Measurements from ENCODE around the gene DRC7. TPM values are rescaled to one million over a fixed set of nuclear protein-coding genes. Genes with fewer than 3 reads are reported as not detected.

Gene DRC7
- polyA plus RNA-seq, 1 of the 3 experiments (the other 2 are of a cell fraction), result 0.58 TPM

DNA sequence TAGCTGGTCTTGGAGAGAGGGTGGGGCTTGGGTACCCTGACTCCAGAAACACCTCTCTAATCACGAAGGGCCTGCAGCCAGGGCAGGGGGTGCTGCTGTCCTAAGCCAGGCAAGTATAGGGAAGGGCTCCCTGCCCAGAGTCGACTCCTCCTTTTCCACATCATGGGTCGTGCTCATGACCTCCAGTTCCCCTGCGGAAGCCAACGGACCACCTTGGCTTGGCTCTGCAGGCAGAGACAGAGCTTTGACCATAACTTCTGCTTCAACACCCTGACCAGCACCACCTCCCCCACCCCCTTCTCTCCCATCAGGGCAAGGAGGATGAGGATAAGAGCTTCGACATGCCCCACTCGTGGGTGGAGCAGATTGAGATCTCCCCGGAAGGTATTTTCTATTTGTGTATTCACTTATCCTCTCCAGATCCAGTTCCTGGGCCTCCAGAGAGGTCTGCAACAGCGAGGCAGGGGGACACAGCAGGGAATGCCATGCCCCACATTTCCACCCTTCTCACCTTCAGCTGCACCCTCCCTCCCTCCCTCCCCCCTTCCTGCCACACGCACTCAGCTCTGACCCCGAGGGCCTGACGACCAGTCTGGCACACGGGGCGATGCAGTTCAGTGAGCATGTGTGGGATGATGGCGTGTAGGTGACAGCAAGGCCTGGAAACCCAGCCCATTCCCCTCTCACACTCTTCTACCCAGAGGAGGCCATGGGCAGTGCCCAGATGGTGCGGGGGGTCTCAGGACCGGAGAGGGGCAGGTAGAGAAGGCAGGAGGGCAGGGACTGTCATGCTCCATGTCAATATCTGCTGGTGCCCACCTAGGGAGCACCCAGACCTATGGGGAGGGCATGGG lies 27.0 kb downstream of the DRC7 start:
- peak; percentile 44 for DNase-seq
- peaks cover 0 to 7% of the 10 kb centered on the region in 2 experiments; a peak in 1 of 4 replicates for H3K4me1 ChIP-seq (ENCODE audit: control insufficient read depth in 1 of 2, insufficient read depth in 2 of 2, low read depth in 1 of 2, low read length in 1 of 2)
- H4K20me1 ChIP-seq (ENCODE audit: insufficient read depth), result no peaks in the 10 kb centered on the region
- 61% methylated on average over 12 of the region's 17 CpGs for WGBS (ENCODE audit: low lambda C conversion rate)
- H2AFZ ChIP-seq (ENCODE audit: low read depth), result no peak overlapping the region
- no peak overlapping the region for H3K27ac ChIP-seq (ENCODE audit: low read depth in 2 of 2, low read length in 1 of 2)
- no peak overlapping the region for H3K4me2 ChIP-seq
- H3K4me3 ChIP-seq (ENCODE audit: low read depth in 2 of 2, low read length in 1 of 2), result no peak overlapping the region
- H3K9me2 ChIP-seq, result no peaks in the 10 kb centered on the region
- ChIA-PET POLR2A (interaction anchor here (0.8 kb wide), 1 partner anchor 15 kb away, joined by 3 read pairs; no protein-coding TSS in a partner anchor), CTCF (interaction anchor here (1.3 kb wide), 1 partner anchor 145 kb away, joined by 3 read pairs; no protein-coding TSS in a partner anchor)
- no peaks in the 10 kb centered on the region for H3K79me2 ChIP-seq (ENCODE audit: insufficient read depth)
- no peaks in the 10 kb centered on the region for H3K9me3 ChIP-seq
- H3K9ac ChIP-seq, result no peak overlapping the region
- H3K27me3 ChIP-seq (ENCODE audit: insufficient read depth), result no peaks in the 10 kb centered on the region; the same call in 1 of the 2 replicates
- H3K36me3 ChIP-seq (replicated peaks in 1 of 2; ENCODE audit: control insufficient read depth in 1 of 2, insufficient read depth in 2 of 2, low read length in 1 of 2), result no peaks in the 10 kb centered on the region
- TF ChIP-seq ELF1 (IDR thresholded peaks at IDR 0.05) (no peak), CHD2 (IDR thresholded peaks at IDR 0.05; ENCODE audit: low read length, partially characterized antibody) (no peak), TCF12 (IDR thresholded peaks at IDR 0.05) (no peak)
- H3F3A ChIP-seq (replicated peaks; ENCODE audit: insufficient read depth), result no peaks in the 10 kb centered on the region

- no peak overlapping the region for H3K4me3 ChIP-seq (ENCODE audit: low read depth in 2 of 2, low read length in 1 of 2)
- no peaks in the 10 kb centered on the region for H3K9me3 ChIP-seq
- H3K9me2 ChIP-seq, result no peaks in the 10 kb centered on the region
- no peak for DNase-seq
- no peaks in the 10 kb centered on the region for H4K20me1 ChIP-seq (ENCODE audit: insufficient read depth)
- no peaks in the 10 kb centered on the region for H3F3A ChIP-seq (replicated peaks; ENCODE audit: insufficient read depth)
- peaks cover 0 to 7% of the 10 kb centered on the region in 2 experiments; a peak in 1 of 4 replicates for H3K4me1 ChIP-seq (ENCODE audit: control insufficient read depth in 1 of 2, insufficient read depth in 2 of 2, low read depth in 1 of 2, low read length in 1 of 2)
- H3K36me3 ChIP-seq (replicated peaks in 1 of 2; ENCODE audit: control insufficient read depth in 1 of 2, insufficient read depth in 2 of 2, low read length in 1 of 2), result no peaks in the 10 kb centered on the region
- H3K27me3 ChIP-seq (ENCODE audit: insufficient read depth), result no peaks in the 10 kb centered on the region; the same call in 1 of the 2 replicates
- no peaks in the 10 kb centered on the region for H3K79me2 ChIP-seq (ENCODE audit: insufficient read depth)
- H3K27ac ChIP-seq (ENCODE audit: low read depth in 2 of 2, low read length in 1 of 2), result no peak overlapping the region
- POLR2A ChIA-PET, result no interaction called here
- no peak overlapping the region for H3K4me2 ChIP-seq
- H2AFZ ChIP-seq (ENCODE audit: low read depth), result no peak overlapping the region
- TF ChIP-seq MXI1 (IDR thresholded peaks at IDR 0.05; ENCODE audit: low read depth, low read length), result no peak
- TF ChIP-seq POLR2AphosphoS5 (IDR thresholded peaks at IDR 0.05; ENCODE audit: low read depth, low read length), result no peak
- TF ChIP-seq TEAD4 (IDR thresholded peaks at IDR 0.05; ENCODE audit: borderline replicate concordance, insufficient read depth), result no peak
- TF ChIP-seq, protein P1, sequence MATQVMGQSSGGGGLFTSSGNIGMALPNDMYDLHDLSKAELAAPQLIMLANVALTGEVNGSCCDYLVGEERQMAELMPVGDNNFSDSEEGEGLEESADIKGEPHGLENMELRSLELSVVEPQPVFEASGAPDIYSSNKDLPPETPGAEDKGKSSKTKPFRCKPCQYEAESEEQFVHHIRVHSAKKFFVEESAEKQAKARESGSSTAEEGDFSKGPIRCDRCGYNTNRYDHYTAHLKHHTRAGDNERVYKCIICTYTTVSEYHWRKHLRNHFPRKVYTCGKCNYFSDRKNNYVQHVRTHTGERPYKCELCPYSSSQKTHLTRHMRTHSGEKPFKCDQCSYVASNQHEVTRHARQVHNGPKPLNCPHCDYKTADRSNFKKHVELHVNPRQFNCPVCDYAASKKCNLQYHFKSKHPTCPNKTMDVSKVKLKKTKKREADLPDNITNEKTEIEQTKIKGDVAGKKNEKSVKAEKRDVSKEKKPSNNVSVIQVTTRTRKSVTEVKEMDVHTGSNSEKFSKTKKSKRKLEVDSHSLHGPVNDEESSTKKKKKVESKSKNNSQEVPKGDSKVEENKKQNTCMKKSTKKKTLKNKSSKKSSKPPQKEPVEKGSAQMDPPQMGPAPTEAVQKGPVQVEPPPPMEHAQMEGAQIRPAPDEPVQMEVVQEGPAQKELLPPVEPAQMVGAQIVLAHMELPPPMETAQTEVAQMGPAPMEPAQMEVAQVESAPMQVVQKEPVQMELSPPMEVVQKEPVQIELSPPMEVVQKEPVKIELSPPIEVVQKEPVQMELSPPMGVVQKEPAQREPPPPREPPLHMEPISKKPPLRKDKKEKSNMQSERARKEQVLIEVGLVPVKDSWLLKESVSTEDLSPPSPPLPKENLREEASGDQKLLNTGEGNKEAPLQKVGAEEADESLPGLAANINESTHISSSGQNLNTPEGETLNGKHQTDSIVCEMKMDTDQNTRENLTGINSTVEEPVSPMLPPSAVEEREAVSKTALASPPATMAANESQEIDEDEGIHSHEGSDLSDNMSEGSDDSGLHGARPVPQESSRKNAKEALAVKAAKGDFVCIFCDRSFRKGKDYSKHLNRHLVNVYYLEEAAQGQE (IDR thresholded peaks at IDR 0.05; ENCODE audit: low read depth, low read length), result no peak
- TF ChIP-seq TAF1 (IDR thresholded peaks at IDR 0.05; ENCODE audit: borderline replicate concordance, low read depth, low read length), result no peak
- no peak for TF ChIP-seq FOXM1 (IDR thresholded peaks at IDR 0.05; ENCODE audit: low read depth)
- no peak for TF ChIP-seq USF2 (IDR thresholded peaks at IDR 0.05; ENCODE audit: borderline replicate concordance, low read depth, low read length)
- no peak for TF ChIP-seq NFIC (IDR thresholded peaks at IDR 0.05; ENCODE audit: borderline replicate concordance)
- TF ChIP-seq, protein P2, sequence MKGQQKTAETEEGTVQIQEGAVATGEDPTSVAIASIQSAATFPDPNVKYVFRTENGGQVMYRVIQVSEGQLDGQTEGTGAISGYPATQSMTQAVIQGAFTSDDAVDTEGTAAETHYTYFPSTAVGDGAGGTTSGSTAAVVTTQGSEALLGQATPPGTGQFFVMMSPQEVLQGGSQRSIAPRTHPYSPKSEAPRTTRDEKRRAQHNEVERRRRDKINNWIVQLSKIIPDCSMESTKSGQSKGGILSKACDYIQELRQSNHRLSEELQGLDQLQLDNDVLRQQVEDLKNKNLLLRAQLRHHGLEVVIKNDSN (IDR thresholded peaks at IDR 0.05; ENCODE audit: borderline replicate concordance, low read depth), result no peak
- TF ChIP-seq RAD21 (IDR thresholded peaks at IDR 0.05; ENCODE audit: low read length), result no peak
- TF ChIP-seq FOSL2 (IDR thresholded peaks at IDR 0.05; ENCODE audit: borderline replicate concordance, low read depth), result no peak
- TF ChIP-seq GABPA (IDR thresholded peaks at IDR 0.05; ENCODE audit: low read depth), result no peak
- TF ChIP-seq TCF12 (IDR thresholded peaks at IDR 0.05), result no peak
- TF ChIP-seq GATA2 (CRISPR knock-in tag; IDR thresholded peaks at IDR 0.05), result no peak
- no peak for TF ChIP-seq RFX5 (IDR thresholded peaks at IDR 0.05; ENCODE audit: low read length)
- 89% methylated on average over 2 of the region's 2 CpGs for WGBS (ENCODE audit: low lambda C conversion rate)
- CTCF ChIA-PET, result no interaction called here
- no peak overlapping the region for H3K9ac ChIP-seq
Observed at GRCh38 chr16:57722210-57722499, 27.5 kb downstream of the DRC7 start.
